ENCODE measurements around the gene MAGI2. TPM values are rescaled to one million over a fixed set of nuclear protein-coding genes. Genes with fewer than 3 reads are reported as not detected.
A peak's percentile ranks its signal among the peaks of the same experiment; 100 is the strongest.

MAGI2 gene
- total RNA-seq, 1 donor from 2014 or later, result 5.4 TPM

GRCh38 chr7:79436378-79436777 is 17.1 kb downstream of the MAGI2 start:
- no peak overlapping the region for H2AFZ ChIP-seq (ENCODE audit: low read depth, low read length)
- no peaks in the 10 kb centered on the region for H3K36me3 ChIP-seq (ENCODE audit: insufficient read depth, low read length)
- H3K27me3 Mint-ChIP-seq (ENCODE audit: low read depth, unreplicated experiment), result no peaks in the 10 kb centered on the region
- no peak overlapping the region for H3K4me2 ChIP-seq (ENCODE audit: low read length)
- H3K79me2 ChIP-seq (ENCODE audit: insufficient read depth, low read length), result no peaks in the 10 kb centered on the region
- H3K4me3 ChIP-seq (ENCODE audit: insufficient read depth, low read depth, low read length), result no peak overlapping the region
- no peak overlapping the region for H3K27ac Mint-ChIP-seq (ENCODE audit: unreplicated experiment)
- no peak overlapping the region for H3K4me3 Mint-ChIP-seq (ENCODE audit: unreplicated experiment)
- H3K4me1 Mint-ChIP-seq (ENCODE audit: low read depth, unreplicated experiment), result peaks cover 8% of the 10 kb centered on the region
- H3K4me1 ChIP-seq (ENCODE audit: insufficient read depth, low read length), result peaks cover 4% of the 10 kb centered on the region
- H3K9ac ChIP-seq (ENCODE audit: low read length), result no peak overlapping the region
- no peaks in the 10 kb centered on the region for H4K20me1 ChIP-seq (ENCODE audit: insufficient read depth, low read length)
- no peaks in the 10 kb centered on the region for H3K9me3 ChIP-seq (ENCODE audit: insufficient read depth, low read depth, low read length)
- DNase-seq (ENCODE audit: low read depth), result no peak
- no peak for FAIRE-seq
- peaks cover 6% of the 10 kb centered on the region for H3K9me3 Mint-ChIP-seq (ENCODE audit: unreplicated experiment)
- no peaks in the 10 kb centered on the region for H3K27me3 ChIP-seq (ENCODE audit: insufficient read depth, low read length)
- no peaks in the 10 kb centered on the region for H3K36me3 Mint-ChIP-seq (ENCODE audit: low read depth, unreplicated experiment)
- H3K27ac ChIP-seq (ENCODE audit: low read depth, low read length), result no peak overlapping the region
- TF ChIP-seq CTCF (IDR thresholded peaks at IDR 0.05; ENCODE audit: insufficient read depth, low read depth, low read length) (no peak), EZH2 (IDR thresholded peaks at IDR 0.05; ENCODE audit: insufficient read depth, low read length) (no peak)

- no peaks in the 10 kb centered on the region for H3K79me2 ChIP-seq (ENCODE audit: insufficient read depth, low read length)
- no peak overlapping the region for H3K4me3 ChIP-seq (ENCODE audit: insufficient read depth, low read depth, low read length)
- Mint-ChIP-seq H3K36me3 (ENCODE audit: low read depth, unreplicated experiment) (no peaks in the 10 kb centered on the region), H3K27me3 (ENCODE audit: low read depth, unreplicated experiment) (no peaks in the 10 kb centered on the region), H3K4me3 (ENCODE audit: unreplicated experiment) (no peak overlapping the region), H3K9me3 (ENCODE audit: unreplicated experiment) (peaks cover 6% of the 10 kb centered on the region), H3K4me1 (ENCODE audit: low read depth, unreplicated experiment) (peaks cover 8% of the 10 kb centered on the region), H3K27ac (ENCODE audit: unreplicated experiment) (peak overlapping the region; percentile 93)
- no peaks in the 10 kb centered on the region for H4K20me1 ChIP-seq (ENCODE audit: insufficient read depth, low read length)
- H3K27me3 ChIP-seq (ENCODE audit: insufficient read depth, low read length), result no peaks in the 10 kb centered on the region
- H3K36me3 ChIP-seq (ENCODE audit: insufficient read depth, low read length), result no peaks in the 10 kb centered on the region
- H2AFZ ChIP-seq (ENCODE audit: low read depth, low read length), result no peak overlapping the region
- H3K9me3 ChIP-seq (ENCODE audit: insufficient read depth, low read depth, low read length), result no peaks in the 10 kb centered on the region
- FAIRE-seq, result peak; percentile 58
- H3K9ac ChIP-seq (ENCODE audit: low read length), result no peak overlapping the region
- peak overlapping the region; percentile 56 for H3K4me2 ChIP-seq (ENCODE audit: low read length)
- peaks cover 4% of the 10 kb centered on the region for H3K4me1 ChIP-seq (ENCODE audit: insufficient read depth, low read length)
- DNase-seq (ENCODE audit: low read depth), result no peak
- TF ChIP-seq EZH2 (IDR thresholded peaks at IDR 0.05; ENCODE audit: insufficient read depth, low read length) (no peak), CTCF (IDR thresholded peaks at IDR 0.05; ENCODE audit: insufficient read depth, low read depth, low read length) (no peak)
- H3K27ac ChIP-seq (ENCODE audit: low read depth, low read length), result no peak overlapping the region
Measured at GRCh38 chr7:79434867-79435266, 18.6 kb downstream of the MAGI2 start.

GRCh38 chr7:79434098-79434497 is 19.4 kb downstream of the MAGI2 start:
- H3K4me1 Mint-ChIP-seq (ENCODE audit: low read depth, unreplicated experiment), result peaks cover 8% of the 10 kb centered on the region
- no peak overlapping the region for H2AFZ ChIP-seq (ENCODE audit: low read depth, low read length)
- no peaks in the 10 kb centered on the region for H3K27me3 ChIP-seq (ENCODE audit: insufficient read depth, low read length)
- no peaks in the 10 kb centered on the region for H3K27me3 Mint-ChIP-seq (ENCODE audit: low read depth, unreplicated experiment)
- no peaks in the 10 kb centered on the region for H3K36me3 Mint-ChIP-seq (ENCODE audit: low read depth, unreplicated experiment)
- no peaks in the 10 kb centered on the region for H3K79me2 ChIP-seq (ENCODE audit: insufficient read depth, low read length)
- H3K36me3 ChIP-seq (ENCODE audit: insufficient read depth, low read length), result no peaks in the 10 kb centered on the region
- H3K27ac ChIP-seq (ENCODE audit: low read depth, low read length), result peak overlapping the region; percentile 40
- peak; percentile 89 for FAIRE-seq
- no peaks in the 10 kb centered on the region for H3K9me3 ChIP-seq (ENCODE audit: insufficient read depth, low read depth, low read length)
- H3K4me3 Mint-ChIP-seq (ENCODE audit: unreplicated experiment), result no peak overlapping the region
- no peak overlapping the region for H3K4me3 ChIP-seq (ENCODE audit: insufficient read depth, low read depth, low read length)
- peaks cover 6% of the 10 kb centered on the region for H3K9me3 Mint-ChIP-seq (ENCODE audit: unreplicated experiment)
- H3K27ac Mint-ChIP-seq (ENCODE audit: unreplicated experiment), result peak overlapping the region; percentile 93
- peak overlapping the region; percentile 56 for H3K4me2 ChIP-seq (ENCODE audit: low read length)
- H4K20me1 ChIP-seq (ENCODE audit: insufficient read depth, low read length), result no peaks in the 10 kb centered on the region
- DNase-seq (ENCODE audit: low read depth), result peak; percentile 47
- H3K4me1 ChIP-seq (ENCODE audit: insufficient read depth, low read length), result peaks cover 4% of the 10 kb centered on the region
- TF ChIP-seq CTCF (IDR thresholded peaks at IDR 0.05; ENCODE audit: insufficient read depth, low read depth, low read length) (no peak), EZH2 (IDR thresholded peaks at IDR 0.05; ENCODE audit: insufficient read depth, low read length) (no peak)
- no peak overlapping the region for H3K9ac ChIP-seq (ENCODE audit: low read length)

Measured in astrocyte (in vitro differentiated cells and primary cell).